Kidney (tissue), 11 donors: ENCODE data around the gene FAM72B. TPM values are rescaled to one million over a fixed set of nuclear protein-coding genes. Genes with fewer than 3 reads are reported as not detected.
"Not testable (repeated sequence)": the region's sequence is repeated elsewhere in the genome, so short reads cannot be mapped to it uniquely, and the experiment has no call there.

Source experiments
- DNase-seq, 5 donors: peaks; one replicate each; pipeline ENCODE4 v3.0.0-alpha.2; 2013 to 2020
- FAIRE-seq: peaks from 2 replicates; lab custom pipeline; 2012; peaks lifted over from hg19 to GRCh38; lab: Jason Lieb, UNC
- H3K27ac ChIP-seq, 2 donors: one replicate each; pipeline ENCODE4 v1.7.0; 2013; ENCODE audit warnings: low read depth in 2 of 2, low read length in 2 of 2, inconsistent platforms in 1 of 2
- H3K27me3 ChIP-seq: one replicate; pipeline ENCODE4 v1.7.1; 2013; ENCODE audit warnings: low read length, inconsistent platforms; ENCODE audit not compliant: control insufficient read depth, insufficient read depth
- H3K36me3 ChIP-seq, 3 donors: one replicate each; pipeline versions ENCODE4 v1.7.0 to v1.7.1; 2013; ENCODE audit warnings: low read length in 3 of 3, control low read depth in 1 of 3, inconsistent platforms in 1 of 3; ENCODE audit not compliant: insufficient read depth in 3 of 3, control insufficient read depth in 2 of 3
- H3K4me1 ChIP-seq, 3 donors: one replicate each; pipeline versions ENCODE4 v1.7.0 to v1.7.1; 2013; ENCODE audit warnings: low read length in 3 of 3, inconsistent platforms in 1 of 3, low read depth in 1 of 3; ENCODE audit not compliant: control insufficient read depth in 2 of 3, insufficient read depth in 2 of 3
- H3K4me3 ChIP-seq, 3 donors: one replicate each; pipeline versions ENCODE4 v1.7.0 to v1.8.1; 2013; ENCODE audit warnings: low read length in 3 of 3, control low read depth in 1 of 3, inconsistent platforms in 1 of 3
- H3K9ac ChIP-seq, 3 donors: one replicate each; pipeline versions ENCODE4 v1.7.0 to v1.7.1; 2013; ENCODE audit warnings: low read length in 3 of 3, control low read depth in 1 of 3, inconsistent platforms in 1 of 3
- H3K9me3 ChIP-seq, 3 donors: one replicate each; pipeline versions ENCODE4 v1.7.0 to v1.7.1; 2013; ENCODE audit warnings: low read length in 3 of 3, control low read depth in 1 of 3, inconsistent platforms in 1 of 3; ENCODE audit not compliant: control insufficient read depth in 2 of 3, insufficient read depth in 1 of 3
- intact Hi-C: fragments of 100-400 bp; cut with DNase I; formaldehyde crosslinking; loops from one replicate; pipeline ENCODE4 v1.11.1; 2022
- polyA plus RNA-seq: library from polyadenylated mRNA; stranded (reverse); fragments of 350-450 nt; fragmentation: Illumina TruSeq; extraction: RNeasy Lipid Tissue Mini Kit (QIAGEN cat#74804); gene quantifications from one replicate; pipeline ENCODE4 v1.2.3, GENCODE V29; 2014; ENCODE audit warnings: low read depth, low replicate concordance; ENCODE audit not compliant: insufficient read depth
- total RNA-seq: library from RNA; stranded (reverse); fragmentation: NEBNext Ultra II Directional; extraction: Animal tissue kit (Norgen Biotek cat#: 25700); gene quantifications from one replicate; pipeline ENCODE4 v1.2.1, GENCODE V29; 2021
- donor health status: control.
- donor health status: control.
- donor health status: DM: yes; HTN: yes; CAD: no.
- donor health status: Normal renal cell carcinoma (clear cell type).

The FAM72B gene
- total and polyA plus RNA-seq, 2 donors from 2014 or later: 0.54 to 0.56 TPM

DNA sequence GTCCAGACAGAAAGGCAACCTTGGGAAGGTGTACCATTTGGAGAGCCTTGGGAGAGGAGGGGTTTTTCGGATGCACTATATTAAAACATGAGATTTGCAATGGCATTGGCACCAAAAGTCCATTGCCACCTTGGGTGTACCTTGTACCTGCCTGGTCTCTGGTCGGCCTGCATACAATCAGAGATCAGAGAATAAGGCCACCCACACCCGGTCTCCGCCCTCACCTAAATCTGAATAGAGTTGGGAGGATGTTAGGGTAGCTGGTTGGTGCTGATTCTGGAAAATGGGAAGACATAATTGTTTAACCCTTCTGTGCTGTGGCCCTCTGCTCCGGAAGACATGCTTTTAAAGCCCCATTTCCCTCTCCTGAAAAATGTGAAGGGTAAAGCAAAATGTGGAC is 3.8 kb upstream of the FAM72B start:
- DNase-seq, H3K36me3 ChIP-seq, FAIRE-seq, H3K4me3 ChIP-seq, H3K9me3 ChIP-seq, H3K27me3 ChIP-seq, intact Hi-C loops, H3K9ac ChIP-seq, H3K27ac ChIP-seq, H3K4me1 ChIP-seq: not testable (repeated sequence)

- H3K36me3 ChIP-seq, H3K4me3 ChIP-seq, FAIRE-seq, H3K9ac ChIP-seq, intact Hi-C loops, DNase-seq, H3K4me1 ChIP-seq, H3K27me3 ChIP-seq, H3K27ac ChIP-seq, H3K9me3 ChIP-seq: not testable (repeated sequence)
Observed at GRCh38 chr1:121186191-121186590, 2.1 kb upstream of the FAM72B start.

GRCh38 chr1:121185140-121185708 is 1.1 kb upstream of the FAM72B start:
- H3K27ac ChIP-seq, H3K4me3 ChIP-seq, H3K9me3 ChIP-seq, H3K36me3 ChIP-seq, intact Hi-C loops, FAIRE-seq, H3K27me3 ChIP-seq, H3K9ac ChIP-seq, H3K4me1 ChIP-seq: not testable (repeated sequence)
- peak in 1 of 5 donors; percentile 33 for DNase-seq

GRCh38 chr1:121183867-121184266 is 273 bp downstream of the FAM72B start:
- H3K9me3 ChIP-seq, H3K27me3 ChIP-seq, H3K4me1 ChIP-seq, intact Hi-C loops, H3K9ac ChIP-seq, H3K4me3 ChIP-seq, H3K36me3 ChIP-seq, FAIRE-seq, H3K27ac ChIP-seq: not testable (repeated sequence)
- peak in 3 of 5 donors; percentile 10 to 55 (median 48) for DNase-seq

DNA sequence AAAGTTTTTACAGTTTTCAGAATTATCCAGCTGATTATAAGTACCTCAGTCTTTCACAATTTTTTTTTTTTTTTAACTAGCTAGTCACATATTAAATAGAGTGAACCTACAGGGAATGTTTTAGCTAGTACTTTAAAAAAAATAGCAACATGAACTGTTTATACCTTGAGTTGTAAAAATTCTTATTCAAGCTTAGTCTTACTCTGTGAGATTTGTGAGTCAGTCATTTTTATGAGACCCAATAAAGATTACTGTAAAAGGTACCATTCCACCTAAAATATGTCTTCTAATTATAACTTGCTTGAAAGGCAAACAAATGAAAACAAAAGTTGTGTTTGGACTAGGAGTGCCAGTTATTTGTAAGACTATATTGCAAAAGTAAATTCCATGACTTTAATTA is 5.9 kb downstream of the FAM72B start:
- H3K36me3 ChIP-seq, FAIRE-seq, intact Hi-C loops: not testable (repeated sequence)

DNA sequence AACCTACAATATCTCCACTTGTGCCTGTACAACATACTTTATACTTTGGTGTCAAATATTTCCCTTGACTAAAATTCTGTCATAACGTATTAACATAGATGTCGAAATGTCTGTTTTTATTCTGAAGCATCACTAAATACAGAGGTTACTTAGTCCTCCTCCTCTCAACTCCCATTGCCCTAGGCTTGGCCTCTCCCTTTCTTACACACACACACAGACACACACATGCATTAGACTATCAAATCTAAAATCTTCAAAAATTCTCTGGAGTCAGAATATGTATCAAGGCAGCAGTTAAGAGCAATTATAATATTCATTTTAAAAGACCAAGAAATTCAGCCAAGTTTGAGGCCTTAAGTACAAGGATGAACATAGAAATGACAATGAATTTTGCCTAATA is 7.5 kb downstream of the FAM72B start:
- FAIRE-seq, H3K27me3 ChIP-seq, H3K9me3 ChIP-seq, H3K4me3 ChIP-seq, H3K4me1 ChIP-seq, H3K9ac ChIP-seq, intact Hi-C loops, H3K36me3 ChIP-seq, H3K27ac ChIP-seq, DNase-seq: not testable (repeated sequence)

More for the DNA sequence above, 5.9 kb downstream of the FAM72B start:
- not testable (repeated sequence) for H3K27me3 ChIP-seq, H3K4me3 ChIP-seq, H3K9me3 ChIP-seq, H3K4me1 ChIP-seq, H3K27ac ChIP-seq, DNase-seq, H3K9ac ChIP-seq

- intact Hi-C loops: not testable (repeated sequence)
Observed at GRCh38 chr1:121168152-121168668, 15.9 kb downstream of the FAM72B start.

GRCh38 chr1:121167225-121167738 is 16.9 kb downstream of the FAM72B start:
- intact Hi-C loops, H3K4me3 ChIP-seq, H3K9me3 ChIP-seq, FAIRE-seq, H3K36me3 ChIP-seq, H3K4me1 ChIP-seq, H3K27ac ChIP-seq, H3K27me3 ChIP-seq, H3K9ac ChIP-seq, DNase-seq: not testable (repeated sequence)

More at GRCh38 chr1:121168152-121168668, 15.9 kb downstream of the FAM72B start:
- H3K36me3 ChIP-seq, H3K4me3 ChIP-seq, H3K9ac ChIP-seq, H3K27me3 ChIP-seq, H3K9me3 ChIP-seq, DNase-seq, FAIRE-seq, H3K4me1 ChIP-seq, H3K27ac ChIP-seq: not testable (repeated sequence)
